B cell (primary cell): Measurements from ENCODE around the gene TSPO2. TPM values are rescaled to one million over a fixed set of nuclear protein-coding genes. Genes with fewer than 3 reads are reported as not detected.
A peak's percentile ranks its signal among the peaks of the same experiment; 100 is the strongest.

ENCODE experiments used
- ATAC-seq: fragments of 200-7000 bp; cut with Tn5 transposase; one replicate; pipeline ENCODE4 v1.10.0; 2021; ENCODE audit warnings: low read depth, mild to moderate bottlenecking, moderate number of reproducible peaks, moderate library complexity
- CTCF ChIA-PET: fragments of 350-600 bp; sonication (Branson Sonifier 250); formaldehyde crosslinking; loops from one replicate; lab custom pipeline; 2021; ENCODE audit warnings: antibody characterized with exemption, inconsistent platforms; lab: Charles Lee
- POLR2A ChIA-PET: fragments of 350-600 bp; sonication (Branson Sonifier 250); formaldehyde crosslinking; loops from one replicate; lab custom pipeline; 2021; ENCODE audit warnings: antibody characterized with exemption; lab: Charles Lee
- DNase-seq: peaks from one replicate; pipeline ENCODE4 v3.0.0; 2013
- H2AFZ ChIP-seq: 2 replicates; pipeline ENCODE4 v1.6.1; 2012; ENCODE audit warnings: mild to moderate bottlenecking, low read depth, low read length; ENCODE audit not compliant: insufficient read depth, poor library complexity, severe bottlenecking
- H3K27ac ChIP-seq, 2 donors: 1 replicate in 1 of 2; 2 replicates in 1 of 2; pipeline ENCODE4 v1.5.1; 2012 to 2013; ENCODE audit warnings: low read length in 2 of 2, mild to moderate bottlenecking in 2 of 2, moderate library complexity in 1 of 2
- H3K27me3 ChIP-seq, 4 experiments: fragments of 200-600 bp in 1 of 4; sonication (generic) in 1 of 4; replicated peaks in 1 of 4; 1 replicate in 2 of 4; 2 replicates in 2 of 4; pipeline versions ENCODE4 v1.6.1 to v1.7.0; 2013 to 2016; ENCODE audit warnings: low read length in 3 of 4, mild to moderate bottlenecking in 2 of 4, mixed read lengths in 1 of 4, moderate library complexity in 1 of 4; ENCODE audit not compliant: insufficient read depth in 4 of 4, control insufficient read depth in 3 of 4; ENCODE audit errors: control extremely low read depth in 1 of 4
- H3K36me3 ChIP-seq, 2 experiments: replicated peaks in 1 of 2; 1 replicate in 1 of 2; 2 replicates in 1 of 2; pipeline versions ENCODE4 v1.6.1 to v1.7.1; 2013; ENCODE audit warnings: low read length in 1 of 2; ENCODE audit not compliant: insufficient read depth in 2 of 2, control insufficient read depth in 1 of 2; ENCODE audit errors: control extremely low read depth in 1 of 2, extremely low read depth in 1 of 2
- H3K4me1 ChIP-seq, 2 donors: fragments of 200-600 bp in 1 of 2; sonication (generic) in 1 of 2; 1 replicate in 1 of 2; 2 replicates in 1 of 2; pipeline versions ENCODE4 v1.5.1 to v1.6.1; 2013 to 2017; ENCODE audit warnings: low read length in 2 of 2; ENCODE audit not compliant: control insufficient read depth in 2 of 2, insufficient read depth in 2 of 2
- H3K4me2 ChIP-seq: replicated peaks from 2 replicates; pipeline ENCODE3; 2012; ENCODE audit warnings: mild to moderate bottlenecking, low read depth, low read length; ENCODE audit not compliant: poor library complexity, severe bottlenecking
- H3K4me3 ChIP-seq, 5 experiments: fragments of 200-600 bp in 1 of 5; sonication (generic) in 1 of 5; 1 replicate in 3 of 5; 2 replicates in 2 of 5; pipeline versions ENCODE4 v1.5.1 to v1.7.0; 2011 to 2016; ENCODE audit warnings: low read length in 4 of 5, mild to moderate bottlenecking in 4 of 5, low read depth in 2 of 5, control low read depth in 1 of 5, moderate library complexity in 1 of 5; ENCODE audit not compliant: insufficient read depth in 1 of 5; ENCODE audit errors: control extremely low read depth in 1 of 5, extremely low read depth in 1 of 5
- H3K79me2 ChIP-seq: fragments of 200-600 bp; sonication (generic); one replicate; pipeline ENCODE4 v1.6.0; 2016; ENCODE audit warnings: low read length; ENCODE audit not compliant: control insufficient read depth, insufficient read depth
- H3K9ac ChIP-seq: fragments of 200-600 bp; sonication (generic); 2 replicates; pipeline ENCODE4 v1.6.1; 2017; ENCODE audit warnings: mild to moderate bottlenecking, low read length, moderate library complexity
- H3K9me3 ChIP-seq, 3 donors: one replicate each; pipeline versions ENCODE4 v1.6.1 to v1.7.1; 2013; ENCODE audit warnings: low read length in 2 of 3; ENCODE audit not compliant: control insufficient read depth in 2 of 3, insufficient read depth in 1 of 3; ENCODE audit errors: control extremely low read depth in 1 of 3
- H4K20me1 ChIP-seq: 2 replicates; pipeline ENCODE4 v1.6.0; 2012; ENCODE audit warnings: mild to moderate bottlenecking, low read length; ENCODE audit not compliant: insufficient read depth, control insufficient read depth, poor library complexity, severe bottlenecking
- H3K27ac Mint-ChIP-seq: one replicate; pipeline ENCODE4 v1.8.0; 2021; ENCODE audit warnings: mixed read lengths
- H3K27me3 Mint-ChIP-seq: one replicate; pipeline ENCODE4 v1.8.0; 2021; ENCODE audit warnings: mixed read lengths
- H3K4me1 Mint-ChIP-seq: one replicate; pipeline ENCODE4 v1.8.0; 2021; ENCODE audit warnings: mixed read lengths
- H3K4me3 Mint-ChIP-seq: one replicate; pipeline ENCODE4 v1.8.0; 2021; ENCODE audit warnings: mixed read lengths
- H3K9me3 Mint-ChIP-seq: one replicate; pipeline ENCODE4 v1.8.0; 2022; ENCODE audit warnings: mixed read lengths; ENCODE audit not compliant: insufficient read depth
- CTCF ChIP-seq: fragments of 200-600 bp; IDR thresholded peaks from one replicate; pipeline ENCODE4 v1.8.0; 2022; ENCODE audit warnings: antibody characterized with exemption, mild to moderate bottlenecking
- EZH2 ChIP-seq: IDR thresholded peaks from 2 replicates; pipeline ENCODE4 v1.6.1; 2012; ENCODE audit warnings: borderline replicate concordance, low read depth, mild to moderate bottlenecking, moderate library complexity, low read length; ENCODE audit not compliant: insufficient read depth, poor library complexity, severe bottlenecking
- WGBS: methylation state at CpG from one replicate; pipeline ENCODE4 v1.1.5; 2013; ENCODE audit warnings: missing lambda C conversion rate; ENCODE audit not compliant: insufficient coverage; 5-methylcytosine and 5-hydroxymethylcytosine counted together
- intact Hi-C: fragments of 100-400 bp; cut with micrococcal nuclease; formaldehyde crosslinking; loops from one replicate; pipeline ENCODE4 v1.10.0; 2022
- polyA plus RNA-seq: library from polyadenylated mRNA; depleted of rRNA; stranded (reverse); fragments of >200 nt; gene quantifications from 2 replicates; pipeline ENCODE4 v1.2.3, GENCODE V29; 2012
- total RNA-seq, 2 donors: library from RNA; stranded (reverse); fragments of 120-200 nt in 1 of 2; gene quantifications; 1 replicate in 1 of 2; 2 replicates in 1 of 2; pipeline versions ENCODE4 v1.2.3 to v1.2.4, GENCODE V29; 2013 to 2022

TSPO2 gene
- total and polyA plus RNA-seq, 2 donors (not counting 1 experiment from before 2014, with no cell fraction given), result not detected

GRCh38 chr6:41025966-41026530 is 16.2 kb upstream of the TSPO2 start:
- intact Hi-C loops, result loop anchor here (5.0 to 10.0 kb wide), 2 partner anchors 1161 to 1664 kb away; no protein-coding TSS in a partner anchor
- ATAC-seq (no peak), DNase-seq (no peak)
- Mint-ChIP-seq H3K27me3 (no peaks in the 10 kb centered on the region), H3K4me3 (no peak overlapping the region), H3K9me3 (no peaks in the 10 kb centered on the region), H3K4me1 (peaks cover 22% of the 10 kb centered on the region), H3K27ac (no peak overlapping the region)
- H3K9ac ChIP-seq, result no peak overlapping the region
- ChIA-PET CTCF (interaction anchor here (1.7 to 5.9 kb wide), 3 partner anchors 11 to 21 kb away, joined by 3 to 35 read pairs (median 23); no protein-coding TSS in a partner anchor), POLR2A (no interaction called here)
- no peak overlapping the region for H2AFZ ChIP-seq
- no peak overlapping the region for H3K4me3 ChIP-seq
- TF ChIP-seq EZH2 (no peak), CTCF (no peak)
- no peaks in the 10 kb centered on the region for H3K27me3 ChIP-seq
- H3K4me2 ChIP-seq, result no peak overlapping the region
- H3K27ac ChIP-seq, result no peak overlapping the region
- H4K20me1 ChIP-seq, result no peaks in the 10 kb centered on the region
- no peaks in the 10 kb centered on the region for H3K36me3 ChIP-seq
- H3K9me3 ChIP-seq, result no peaks in the 10 kb centered on the region
- peaks cover 20 to 23% of the 10 kb centered on the region in 2 donors for H3K4me1 ChIP-seq
- WGBS, result 82% methylated on average over 2 of the region's 3 CpGs
- no peaks in the 10 kb centered on the region for H3K79me2 ChIP-seq

GRCh38 chr6:41027241-41027640 is 15.0 kb upstream of the TSPO2 start:
- Mint-ChIP-seq H3K27me3 (no peaks in the 10 kb centered on the region), H3K4me1 (peaks cover 24% of the 10 kb centered on the region), H3K27ac (peak overlapping the region; percentile 55), H3K4me3 (peak overlapping the region; percentile 88), H3K9me3 (no peaks in the 10 kb centered on the region)
- Histone ChIP-seq H3K36me3 (no peaks in the 10 kb centered on the region), H3K9me3 (no peaks in the 10 kb centered on the region), H3K27ac (peak overlapping the region in 1 of 2 donors; percentile 55), H3K27me3 (no peaks in the 10 kb centered on the region), H3K79me2 (no peaks in the 10 kb centered on the region), H3K4me2 (peak overlapping the region; percentile 87), H3K4me3 (peak overlapping the region; percentile 4 to 73 (median 66)), H3K9ac (peak overlapping the region; percentile 78), H4K20me1 (no peaks in the 10 kb centered on the region), H3K4me1 (peaks cover 20 to 23% of the 10 kb centered on the region in 2 donors), H2AFZ (peak overlapping the region; percentile 93)
- POLR2A ChIA-PET, result no interaction called here
- CTCF ChIA-PET, result interaction anchor here (1.3 to 5.9 kb wide), 13 partner anchors 9 to 1680 kb away, joined by 3 to 35 read pairs (median 9); partner anchors contain the start of genes NFYA, OARD1 and UNC5CL
- 33% methylated on average over 3 of the region's 4 CpGs for WGBS
- peak; percentile 18 for DNase-seq
- no peak for ATAC-seq
- no peak for TF ChIP-seq CTCF
- TF ChIP-seq EZH2, result no peak
- intact Hi-C loops, result loop anchor here (1.0 to 10.0 kb wide), 3 partner anchors 39 to 1665 kb away; no protein-coding TSS in a partner anchor
